ENCODE measurements around the gene NWD2.

GRCh38 chr4:37453999-37454800, 209.7 kb downstream of the NWD2 start:
- TF ChIP-seq CTCF (IDR thresholded peaks at IDR 0.05 in 4 of 5, conservative IDR thresholded peaks at IDR 0.05 in 1 of 5) (no peak), POLR2A (IDR thresholded peaks at IDR 0.05) (no peak)

Measured in gastrocnemius medialis (tissue), 4 donors.